NCI-H345 treated with DMSO at 0.1 percent for 48 hours (cell line): ENCODE measurements around the gene SMPD4.
"Not testable (repeated sequence)": the region's sequence is repeated elsewhere in the genome, so short reads cannot be mapped to it uniquely, and the experiment has no call there.

Source experiments
- DNase-seq: peaks from one replicate; lab custom pipeline; 2025; ENCODE audit not compliant: unreplicated experiment; lab: John Stamatoyannopoulos, UW

Gene SMPD4

DNA sequence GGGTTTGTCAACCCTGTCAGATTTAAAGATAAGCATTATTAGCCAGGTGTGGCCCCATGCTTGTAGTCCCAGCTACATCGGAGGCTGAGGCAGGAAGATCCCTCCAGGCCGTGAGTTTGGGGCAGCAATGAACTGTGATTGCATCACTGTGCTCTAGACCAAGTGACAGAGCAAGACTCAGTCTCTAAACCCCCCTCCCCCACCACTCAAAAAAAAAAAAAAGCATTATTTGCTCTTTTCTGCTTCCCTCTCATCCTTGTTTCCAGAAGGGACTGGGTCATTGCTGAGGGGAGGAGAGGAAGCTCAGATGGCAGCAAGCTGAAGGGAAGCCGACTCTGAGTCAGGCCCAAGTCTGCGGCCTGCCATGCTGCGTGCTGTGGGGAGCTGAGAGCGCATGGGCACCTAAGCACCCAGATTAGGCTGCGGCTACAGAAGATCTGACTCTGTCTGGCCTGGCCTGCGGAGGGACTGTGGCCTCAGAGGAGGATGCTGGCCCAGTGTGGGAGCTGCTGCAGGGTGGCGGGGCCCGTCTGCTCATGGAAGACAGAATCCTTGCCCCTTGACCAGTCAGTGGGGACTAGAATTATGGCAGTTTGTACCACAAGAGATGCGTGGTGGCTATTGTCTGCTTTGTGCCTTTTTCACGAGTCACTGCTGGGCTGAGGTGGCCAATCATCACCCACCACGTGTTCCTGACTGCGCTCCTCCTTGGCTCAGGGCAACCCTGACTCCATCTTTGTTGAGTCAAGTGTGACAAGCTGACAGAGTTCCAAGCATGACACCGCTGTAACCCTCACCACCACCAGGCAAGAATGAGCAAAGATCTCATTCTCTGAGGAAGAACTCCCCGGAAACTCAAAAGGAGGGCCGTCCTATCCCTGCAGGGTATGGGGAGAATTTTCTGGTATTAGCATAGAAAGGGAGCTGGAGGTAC, 6.7 kb upstream of the SMPD4 start:
- not testable (repeated sequence) for DNase-seq

DNA sequence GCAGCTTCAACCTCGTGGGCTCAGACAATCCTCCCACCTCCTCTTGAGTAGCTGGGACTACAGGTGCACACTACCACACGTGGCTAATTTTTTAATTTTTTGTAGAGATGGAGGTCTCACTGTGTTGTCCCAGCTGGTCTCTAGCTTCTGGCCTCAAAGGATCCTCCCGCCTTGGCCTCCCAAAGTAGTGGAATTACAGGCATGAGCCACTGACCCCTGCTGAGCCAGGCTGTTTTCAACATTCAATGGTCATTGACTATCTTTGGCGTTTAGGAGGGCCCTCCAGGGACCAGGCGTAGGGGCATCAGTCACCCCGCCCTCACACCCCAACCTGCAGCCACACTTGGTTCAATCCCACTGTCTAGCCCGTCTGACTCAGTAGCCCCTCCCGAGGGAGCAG, 5.9 kb upstream of the SMPD4 start:
- DNase-seq, result no peak

DNA sequence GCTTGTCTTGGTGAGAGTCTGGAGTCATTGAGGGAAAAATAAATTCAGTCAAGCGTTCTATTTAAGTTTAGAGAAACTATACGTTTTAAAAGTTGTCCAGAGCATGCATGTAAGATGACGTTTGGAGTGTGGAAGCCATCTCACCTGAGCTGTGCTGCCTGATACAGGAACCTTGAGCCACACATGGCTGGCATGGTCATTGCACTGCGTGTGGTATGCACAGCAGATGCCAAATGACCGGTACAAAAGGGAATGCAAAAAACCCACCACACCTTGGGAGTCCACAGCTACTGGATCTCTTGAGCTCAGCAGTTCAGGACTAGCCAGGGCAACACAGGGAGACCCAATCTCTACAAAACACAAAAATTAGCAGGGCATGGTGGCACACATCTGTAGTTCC, 5.0 kb upstream of the SMPD4 start:
- DNase-seq, result no peak

DNA sequence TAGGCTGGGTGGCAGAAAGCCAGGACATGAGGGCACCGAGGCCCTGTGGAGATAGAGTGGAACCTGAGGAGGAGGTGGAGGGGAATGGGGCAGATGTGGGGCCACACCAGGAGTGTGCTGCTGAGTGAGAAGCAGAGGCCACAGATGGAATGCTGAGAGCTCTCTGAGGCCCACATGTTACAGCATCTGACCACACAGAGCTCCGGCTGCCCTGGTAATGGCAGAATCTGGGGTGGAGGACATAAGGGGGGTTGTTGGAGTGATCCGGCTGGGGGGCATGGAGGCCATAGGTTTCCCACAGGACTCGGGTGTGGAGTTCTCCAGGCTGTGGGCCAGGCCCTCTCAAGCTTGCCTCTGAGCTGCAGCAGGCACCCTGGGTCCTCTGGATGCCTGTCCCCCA, 4.5 kb upstream of the SMPD4 start:
- DNase-seq, result no peak

DNA sequence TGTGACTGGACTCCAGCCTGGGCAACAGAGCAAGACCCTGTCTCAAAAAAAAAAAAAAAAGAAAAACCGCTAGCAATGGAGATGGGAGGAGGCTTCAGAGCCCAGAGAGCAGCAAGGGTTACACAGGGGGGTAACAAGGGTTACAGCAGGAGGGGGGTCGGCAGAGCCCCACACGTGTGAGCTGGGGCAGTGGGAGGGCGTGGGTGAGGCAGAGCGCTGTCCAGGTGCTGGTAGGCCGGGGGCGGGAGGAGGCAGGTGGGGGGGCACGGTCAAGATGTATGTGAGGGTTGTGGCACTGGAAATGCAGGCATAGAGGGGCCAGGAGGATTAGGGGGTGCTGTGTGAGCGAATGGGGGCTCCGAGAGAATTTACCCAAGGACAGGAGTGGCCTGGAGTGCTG, 4.0 kb upstream of the SMPD4 start:
- no peak for DNase-seq

DNA sequence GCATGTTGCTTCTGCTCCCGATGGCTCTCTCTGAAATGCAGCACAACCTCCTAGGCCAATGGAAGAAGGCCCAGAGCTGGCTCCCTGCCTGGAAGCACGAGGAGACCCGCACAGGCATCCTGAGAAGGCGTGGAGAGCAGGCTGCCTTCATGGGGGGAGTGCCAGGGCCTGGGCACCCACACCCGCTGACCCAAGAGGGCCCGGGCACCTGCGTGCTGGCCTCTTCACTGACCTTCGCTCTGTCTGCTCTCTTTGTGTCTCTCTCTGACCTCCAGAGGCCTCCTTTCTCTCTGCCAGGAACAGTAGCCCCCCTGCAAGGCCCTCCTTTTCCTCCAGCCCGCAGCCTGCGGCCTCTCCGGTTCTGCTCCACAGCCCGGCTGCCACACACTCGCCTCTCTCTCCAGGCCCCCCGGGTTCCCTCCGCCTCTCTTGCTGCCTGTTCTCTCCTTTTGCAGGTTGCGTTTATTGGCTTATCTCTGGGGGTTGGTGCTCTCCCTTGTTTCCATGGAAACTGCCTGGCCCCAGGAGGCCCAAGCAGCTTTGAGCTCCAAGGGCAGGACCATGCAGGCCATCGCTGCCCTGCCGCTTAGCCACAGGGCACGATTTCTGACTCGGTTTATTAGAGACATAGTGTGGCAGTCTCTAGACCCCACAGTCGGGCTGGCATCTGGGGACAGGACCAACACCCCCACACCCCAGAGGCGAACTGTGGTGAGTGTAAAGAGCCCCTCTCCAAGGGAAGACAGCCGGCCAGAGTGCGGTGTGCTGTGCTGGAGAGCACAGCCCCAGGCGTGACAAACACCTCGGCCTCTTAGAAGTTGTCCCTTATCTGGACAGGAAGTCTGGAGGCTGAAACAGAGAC, 2.3 kb upstream of the SMPD4 start:
- DNase-seq, result no peak

DNA sequence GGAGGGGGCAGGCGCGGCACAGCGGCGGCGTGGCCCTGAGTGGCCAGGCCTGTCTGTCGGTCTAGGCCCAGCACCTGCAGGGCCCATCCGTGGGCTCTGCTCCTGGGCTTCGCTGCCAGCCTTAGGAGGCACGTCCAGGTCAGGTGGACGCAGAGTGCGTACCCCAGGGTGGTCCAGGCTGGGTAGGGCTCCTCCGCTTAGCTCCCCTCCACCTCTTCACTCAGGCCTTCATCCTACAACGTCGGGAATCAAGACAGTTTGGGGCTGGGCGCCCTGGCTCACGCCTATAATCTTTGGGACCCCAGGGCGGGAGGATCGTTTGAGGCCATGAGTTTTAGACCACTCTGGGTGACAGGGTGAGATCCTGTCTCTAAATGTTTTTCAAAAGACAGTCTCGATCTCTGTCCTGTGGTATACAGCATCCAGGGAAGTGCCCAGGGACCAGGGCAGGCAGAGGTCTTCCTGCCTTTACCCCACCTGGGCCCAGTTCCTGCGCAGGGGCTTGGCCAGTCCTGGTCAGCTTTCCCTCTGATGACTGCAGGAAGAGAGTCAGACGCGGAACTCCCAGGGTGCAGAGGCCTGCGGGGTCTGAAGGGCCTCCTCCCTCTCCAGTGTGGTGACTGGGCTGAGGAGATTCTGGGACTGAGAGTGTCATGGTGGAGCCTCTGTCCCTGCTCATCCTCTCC, 1.6 kb upstream of the SMPD4 start:
- not testable (repeated sequence) for DNase-seq

DNA sequence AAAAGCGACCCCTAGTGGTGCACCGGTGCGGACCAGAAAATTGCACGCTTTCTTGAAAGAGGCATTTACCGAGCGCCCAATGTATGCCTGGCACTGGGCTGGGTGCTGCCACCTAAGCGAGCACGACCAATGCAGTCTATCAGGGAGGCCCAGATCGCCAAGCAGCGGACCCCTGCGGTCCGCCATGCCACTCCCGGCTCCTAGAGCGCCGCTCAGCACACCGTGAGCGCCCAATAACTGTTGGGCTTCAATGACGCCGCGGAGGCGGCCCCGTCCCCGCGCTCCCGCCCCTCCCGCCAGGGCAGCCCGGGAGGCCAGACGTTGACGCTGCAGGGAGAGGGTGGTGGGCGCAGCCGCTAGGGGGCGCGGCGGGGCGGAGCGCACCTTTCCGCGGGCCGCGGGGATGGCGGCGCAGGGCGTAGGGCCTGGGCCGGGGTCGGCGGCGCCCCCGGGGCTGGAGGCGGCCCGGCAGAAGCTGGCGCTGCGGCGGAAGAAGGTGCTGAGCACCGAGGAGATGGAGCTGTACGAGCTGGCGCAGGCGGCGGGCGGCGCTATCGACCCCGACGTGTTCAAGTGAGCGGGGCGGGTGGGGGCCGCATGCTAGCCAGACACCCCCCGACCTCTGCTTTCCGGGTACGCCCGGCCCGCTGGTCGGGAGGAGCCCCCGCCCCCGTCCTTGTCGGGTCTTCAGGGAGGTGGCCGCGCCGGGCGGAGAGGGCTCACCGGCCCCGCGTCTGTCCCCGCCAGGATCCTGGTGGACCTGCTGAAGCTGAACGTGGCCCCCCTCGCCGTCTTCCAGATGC, 679 bp upstream of the SMPD4 start, which contains the start of gene MZT2B:
TSS of gene MZT2B (plus strand) at position 383 of the 803 bp plus-strand sequence. CDS start at position 404, 21 bp downstream.
- DNase-seq, result peak; percentile 77

DNA sequence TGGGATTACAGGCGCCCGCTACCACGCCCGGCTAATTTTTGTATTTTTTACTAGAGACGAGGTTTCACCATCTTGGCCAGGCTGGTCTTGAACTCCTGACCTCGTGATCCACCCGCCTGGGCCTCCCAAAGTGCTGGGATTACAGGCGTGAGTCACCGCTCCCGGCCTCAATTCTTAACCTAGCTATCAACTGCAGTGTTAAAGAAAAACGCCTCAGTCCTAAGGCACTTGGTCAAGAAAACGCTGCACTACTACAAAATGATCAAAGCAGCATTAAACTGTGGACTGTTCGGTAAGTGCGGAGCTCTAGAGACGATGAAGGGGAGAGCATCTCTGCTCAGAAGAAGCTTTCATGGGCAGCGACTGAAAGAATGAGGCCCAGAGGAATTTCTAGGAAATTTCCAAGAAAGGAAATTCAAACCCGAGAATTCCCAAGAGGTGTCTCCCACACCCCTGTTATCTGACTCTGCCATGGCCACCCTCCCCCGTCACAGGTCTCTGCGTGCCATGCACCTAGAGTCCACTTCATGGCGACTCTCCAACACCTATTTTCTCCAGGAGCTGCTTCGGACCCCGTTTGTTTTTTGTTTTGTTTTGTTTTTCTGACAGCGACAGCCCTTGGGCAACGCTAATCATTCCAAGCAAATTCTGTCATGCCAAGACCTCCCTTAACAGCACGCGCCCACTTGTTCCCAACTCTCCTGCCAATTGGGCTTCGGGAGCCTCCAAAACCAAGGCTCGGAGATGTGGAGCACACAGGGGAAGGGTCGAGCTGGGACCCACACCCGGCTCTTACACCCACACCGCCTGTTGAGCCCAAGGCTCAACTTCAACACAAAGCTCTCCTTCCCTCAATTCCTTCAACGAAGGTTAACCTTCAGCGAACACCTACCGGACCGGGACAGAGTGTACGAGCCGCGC, 738 bp downstream of the SMPD4 start:
- DNase-seq, result not testable (repeated sequence)

DNA sequence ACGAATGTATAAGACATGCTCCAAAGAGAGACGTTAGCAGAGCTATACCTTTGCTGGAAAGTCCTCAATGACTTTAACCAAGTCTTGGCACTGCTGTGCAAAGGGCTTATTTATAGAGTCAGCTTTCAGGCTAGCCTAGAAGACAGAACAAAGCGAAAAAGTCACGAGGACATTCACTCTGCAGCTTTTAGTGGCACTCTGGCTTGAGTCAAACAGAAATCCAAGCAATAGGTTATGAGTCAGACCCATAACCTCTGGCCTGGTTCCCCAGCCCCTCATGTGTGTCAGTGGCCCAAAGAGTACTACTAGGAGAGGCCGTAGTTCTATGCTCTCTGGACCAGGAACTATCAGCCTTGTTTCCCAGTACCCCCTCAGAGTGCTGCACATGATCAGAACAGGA, 6.5 kb downstream of the SMPD4 start:
- DNase-seq, result not testable (repeated sequence)

DNA sequence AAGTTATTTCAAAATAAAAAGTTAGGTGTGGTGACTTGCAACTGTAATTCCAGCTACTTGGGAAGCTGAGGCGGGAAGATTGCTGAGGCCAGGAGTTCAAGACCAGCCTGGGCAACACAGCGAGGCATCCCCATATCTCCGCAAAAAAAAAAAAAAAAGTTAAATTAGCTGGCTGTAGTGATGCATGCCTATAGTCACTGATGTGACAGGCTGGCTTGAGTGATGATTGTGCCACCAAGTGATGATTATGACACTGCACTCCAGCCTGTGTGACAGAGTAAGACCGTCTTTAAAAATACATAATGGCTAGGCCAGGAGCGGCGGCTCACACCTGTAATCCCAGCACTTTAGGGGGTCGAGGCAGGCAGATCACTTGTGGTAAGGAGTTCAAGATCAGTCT, 11.5 kb downstream of the SMPD4 start:
- DNase-seq, result no peak

DNA sequence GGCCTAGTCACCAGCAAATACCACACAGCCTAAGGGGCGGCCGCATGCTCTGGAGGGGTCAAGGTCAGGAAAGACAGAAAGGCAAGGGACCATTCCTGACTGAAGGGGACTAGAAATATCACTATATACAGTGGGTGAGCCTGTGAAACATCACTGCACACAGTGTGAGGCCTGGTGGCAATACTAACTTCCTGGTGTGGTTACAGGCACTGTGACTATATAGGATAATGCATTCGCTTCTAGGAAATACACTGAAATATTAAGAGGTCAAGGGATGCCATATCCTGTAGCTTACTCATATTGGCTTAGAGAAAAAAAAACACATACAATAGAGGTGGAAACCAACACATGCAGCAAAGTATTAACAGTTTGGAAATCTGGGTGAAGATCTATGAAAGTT, 12.2 kb downstream of the SMPD4 start:
- not testable (repeated sequence) for DNase-seq

DNA sequence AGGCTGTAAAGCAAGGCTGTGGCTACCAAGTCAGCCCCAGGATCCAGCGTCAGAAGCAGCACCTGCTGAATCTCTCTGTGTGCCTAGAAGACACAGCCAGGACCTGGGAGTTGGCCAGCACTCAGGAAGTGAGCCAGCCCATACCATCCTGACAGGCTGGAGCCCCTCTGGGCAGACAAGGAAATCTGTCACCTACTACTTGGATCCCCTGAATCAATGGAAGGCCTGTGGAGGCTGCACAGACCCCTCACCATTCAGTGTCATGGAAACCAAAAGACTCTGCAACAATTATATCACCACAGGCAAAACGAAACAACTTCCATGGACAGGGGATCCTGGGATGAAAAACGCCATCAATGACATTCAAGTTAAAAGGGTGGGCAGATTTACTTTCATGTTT, 14.8 kb downstream of the SMPD4 start:
- not testable (repeated sequence) for DNase-seq

DNA sequence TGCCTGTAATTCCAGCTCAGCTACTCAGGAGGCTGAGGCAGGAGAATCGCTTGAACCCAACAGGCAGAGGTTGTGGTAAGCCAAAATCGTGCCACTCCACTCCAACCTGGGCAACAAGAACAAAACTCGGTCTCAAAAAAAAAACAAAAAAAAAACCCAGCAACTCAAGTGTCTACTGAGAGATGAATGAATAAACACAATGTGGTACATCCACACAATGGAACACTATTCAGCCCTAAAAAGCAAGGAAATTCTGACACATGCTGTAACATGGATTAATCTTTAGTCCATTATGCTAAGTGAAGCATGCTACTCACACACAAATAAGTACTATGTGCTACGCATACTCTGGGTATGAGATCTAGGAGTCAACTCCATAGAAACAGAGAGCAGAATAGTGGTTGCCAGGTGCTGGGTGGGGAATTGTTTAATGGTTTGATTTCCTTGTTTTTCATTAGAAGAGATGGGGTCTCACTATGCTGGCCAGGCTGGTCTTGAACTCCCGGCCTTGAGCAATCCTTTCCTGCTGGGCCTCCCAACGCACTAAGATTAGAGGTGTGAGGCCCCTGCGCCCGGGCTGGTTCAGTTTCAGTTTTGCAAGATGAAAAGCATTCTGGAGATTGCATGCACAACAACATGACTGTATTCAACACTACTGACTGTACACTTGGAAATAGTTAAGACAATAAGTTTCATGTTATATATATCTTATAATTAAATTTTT, 15.9 kb downstream of the SMPD4 start:
- DNase-seq, result no peak

DNA sequence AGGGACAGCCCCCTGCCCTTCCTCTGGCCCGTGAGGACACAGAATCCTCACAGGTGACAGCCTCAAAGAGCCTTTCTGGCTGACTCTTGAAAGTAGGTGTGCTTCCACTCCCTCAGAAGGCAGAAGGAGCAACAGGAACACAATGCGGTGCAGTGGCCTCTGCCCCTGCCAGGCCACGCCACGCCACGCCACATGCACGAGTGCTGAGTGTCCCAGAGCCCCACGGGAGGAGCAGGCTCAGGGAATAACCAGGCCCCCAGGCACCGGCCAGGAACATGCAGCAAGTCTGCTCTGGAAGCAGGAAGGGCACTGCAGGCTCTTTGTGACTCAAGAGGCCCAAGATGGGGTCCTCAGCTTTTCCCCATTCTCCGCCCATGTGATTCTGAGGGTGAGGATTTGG, 18.4 kb downstream of the SMPD4 start:
- no peak for DNase-seq

DNA sequence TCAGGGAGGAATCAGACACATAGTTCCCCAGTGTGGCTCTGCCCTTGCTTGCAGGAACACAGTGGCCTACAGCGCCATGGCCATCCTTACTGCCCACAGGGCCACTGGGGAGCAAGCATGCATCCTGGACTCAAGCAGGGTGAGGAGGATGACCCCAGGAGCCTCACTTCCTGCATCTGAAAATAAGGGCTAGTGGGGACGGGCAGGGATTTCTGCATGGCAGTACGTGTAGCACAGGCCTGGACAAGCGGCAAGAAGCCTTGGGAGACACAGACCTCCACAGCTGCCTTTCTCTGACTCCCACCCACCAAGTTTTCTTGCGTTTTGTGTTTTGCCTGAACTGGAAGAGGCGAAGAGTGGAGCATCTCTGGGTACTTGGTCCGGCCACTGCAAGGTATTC, 18.9 kb downstream of the SMPD4 start:
- not testable (repeated sequence) for DNase-seq

DNA sequence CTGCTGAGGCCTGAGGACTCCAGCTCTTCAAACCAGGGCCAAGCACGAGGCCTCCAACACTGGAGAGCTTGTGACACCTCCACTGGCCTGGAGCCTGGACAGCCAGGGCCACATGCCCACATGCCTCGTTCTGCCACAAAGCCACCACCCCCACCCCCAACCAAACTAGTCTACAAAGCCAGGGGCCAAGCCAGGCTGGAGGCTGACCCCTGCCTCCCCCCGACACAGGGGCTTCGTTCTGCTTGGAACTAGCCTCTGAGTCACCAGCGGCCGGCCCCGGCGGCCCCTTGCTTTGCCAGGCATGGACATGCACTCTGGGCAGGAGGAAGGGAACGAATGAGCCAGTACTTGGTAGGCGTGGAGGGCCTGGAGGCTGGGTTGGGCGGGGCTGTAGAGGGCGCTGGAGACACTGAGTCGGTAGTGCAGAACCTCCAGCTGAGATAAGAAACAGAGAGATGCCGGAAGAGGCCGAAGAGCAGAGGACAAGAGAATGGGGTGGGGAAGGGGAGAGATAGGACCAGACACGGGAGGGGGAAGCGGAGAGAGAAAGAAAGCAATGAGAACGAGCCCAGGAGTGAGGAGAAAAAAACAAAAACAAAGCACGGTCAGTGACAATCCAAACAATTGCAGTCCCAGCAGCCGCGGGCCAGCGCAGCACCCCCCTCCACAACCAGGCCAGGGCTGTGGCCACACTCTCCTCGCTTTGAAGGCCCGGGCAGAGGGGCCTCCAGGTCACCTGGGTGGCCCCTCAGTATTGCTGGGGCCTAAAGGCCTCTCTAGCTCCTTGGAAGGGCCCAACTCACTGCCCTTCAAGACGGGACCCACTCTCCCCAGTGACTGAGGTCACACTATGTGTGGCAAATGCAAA, 20.3 kb downstream of the SMPD4 start:
- not testable (repeated sequence) for DNase-seq

DNA sequence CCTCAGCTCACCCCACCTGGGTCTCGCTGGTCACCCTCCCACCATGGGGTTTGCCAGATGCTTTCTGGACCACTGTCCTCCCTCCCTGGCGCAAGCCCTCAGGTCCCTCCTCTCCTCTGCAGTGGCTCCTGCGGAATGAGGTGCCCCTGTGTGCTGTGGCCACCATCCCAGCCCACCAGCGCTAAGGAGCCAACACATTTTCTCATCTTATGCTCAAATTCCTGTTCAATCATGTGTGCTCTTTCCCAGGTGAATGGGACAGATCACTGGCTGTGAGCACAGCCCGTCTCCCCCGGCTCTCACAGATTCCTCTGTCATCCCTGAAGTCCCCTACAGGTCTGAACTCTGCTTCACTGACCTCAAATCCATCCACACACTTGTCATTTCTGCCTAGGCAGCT, 21.3 kb downstream of the SMPD4 start:
- no peak for DNase-seq
